ENCODE measurements around the gene WDR75.

DNA sequence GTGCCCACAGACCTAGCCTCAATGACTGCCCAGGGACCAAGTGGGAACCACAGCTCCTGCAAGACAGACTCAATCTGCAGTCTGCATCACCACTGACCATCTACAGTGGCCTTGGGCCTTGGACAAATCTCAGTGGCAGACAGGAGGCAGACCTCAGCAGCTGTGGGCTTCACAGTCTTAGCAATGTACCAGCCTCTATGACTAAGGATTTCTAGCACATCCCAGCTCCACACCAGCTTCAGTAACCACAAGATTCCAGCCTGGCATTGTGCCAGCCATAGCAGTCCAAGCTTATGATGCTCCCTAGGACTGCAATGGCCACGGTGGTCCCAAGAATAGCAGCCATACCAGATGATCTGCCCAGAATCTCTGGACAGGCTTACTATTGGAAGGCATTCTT lies 19.6 kb upstream of the WDR75 start:
- TF ChIP-seq POLR2AphosphoS5 (IDR thresholded peaks at IDR 0.05; ENCODE audit: low read depth, low read length), result no peak
- no peak for TF ChIP-seq POLR2A (IDR thresholded peaks at IDR 0.05; ENCODE audit: low read depth, low read length)
- no peak for TF ChIP-seq TAF1 (IDR thresholded peaks at IDR 0.05; ENCODE audit: low read depth, low read length)
- no peak for TF ChIP-seq SPI1 (IDR thresholded peaks at IDR 0.05; ENCODE audit: low read depth, low read length)
- no peak for TF ChIP-seq PAX5 (IDR thresholded peaks at IDR 0.05; ENCODE audit: insufficient read depth, low read length, severe bottlenecking)
- no peak for TF ChIP-seq POU2F2 (IDR thresholded peaks at IDR 0.05; ENCODE audit: low read depth, low read length)
